GM21723 (cell line): Measurements from ENCODE around the gene KIF16B.
"Not testable (repeated sequence)": the region's sequence is repeated elsewhere in the genome, so short reads cannot be mapped to it uniquely, and the experiment has no call there.

Experiments
- ATAC-seq: cut with Tn5 transposase; IDR thresholded peaks from one replicate; pipeline ENCODE4 v1.9.1; 2021; ENCODE audit warnings: mild to moderate bottlenecking, moderate library complexity; ENCODE audit not compliant: unreplicated experiment

KIF16B gene

DNA sequence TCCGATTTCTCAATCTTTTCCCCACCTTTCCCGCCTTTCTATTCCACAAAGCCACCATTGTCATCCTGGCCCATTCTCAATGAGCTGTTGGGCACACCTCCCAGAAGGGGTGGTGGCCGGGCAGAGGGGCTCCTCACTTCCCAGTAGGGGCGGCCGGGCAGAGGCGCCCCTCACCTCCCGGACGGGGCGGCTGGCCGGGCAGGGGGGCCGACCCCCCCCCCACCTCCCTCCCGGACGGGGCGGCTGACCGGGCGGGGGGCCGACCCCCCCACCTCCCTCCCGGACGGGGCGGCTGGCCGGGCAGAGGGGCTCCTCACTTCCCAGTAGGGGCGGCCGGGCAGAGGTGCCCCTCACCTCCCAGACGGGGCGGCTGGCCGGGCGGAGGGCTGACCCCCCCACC is 346.3 kb downstream of the KIF16B start:
- not testable (repeated sequence) for ATAC-seq

DNA sequence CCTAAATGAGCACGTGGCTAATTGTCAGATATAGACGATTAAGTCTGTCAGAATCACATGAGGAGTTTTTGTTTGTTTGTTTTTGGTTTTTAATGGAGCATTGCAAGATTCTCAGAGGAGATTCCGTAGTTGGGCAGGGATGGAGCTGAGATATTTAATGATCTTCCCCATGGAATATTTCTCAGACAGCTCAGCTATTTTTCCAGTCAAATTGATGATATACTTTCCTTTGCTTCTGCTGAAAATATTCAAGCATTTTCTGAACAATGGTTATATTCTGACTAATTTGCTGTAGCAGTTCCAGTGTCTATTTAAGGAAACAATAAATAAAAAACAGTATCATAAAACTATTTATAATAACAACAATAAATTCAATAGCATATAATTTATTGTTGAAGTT is 348.4 kb downstream of the KIF16B start:
- no peak for ATAC-seq

GRCh38 chr20:16222859-16223411 is 350.3 kb downstream of the KIF16B start:
- no peak for ATAC-seq
